Ovary (tissue), 9 donors: ENCODE measurements around the gene KRTAP5-5. TPM values are rescaled to one million over a fixed set of nuclear protein-coding genes. Genes with fewer than 3 reads are reported as not detected.

Experiments used
- DNase-seq, 5 donors: peaks; one replicate each; pipeline ENCODE4 v3.0.0-alpha.2; 2019 to 2020
- H3K27ac ChIP-seq, 2 donors: fragments of 200-600 bp; one replicate each; pipeline versions ENCODE4 v1.5.1 to v1.8.0; 2019 to 2022
- H3K27me3 ChIP-seq: fragments of 200-600 bp; one replicate; pipeline ENCODE4 v1.8.0; 2022
- H3K36me3 ChIP-seq: fragments of 200-600 bp; sonication (generic); one replicate; pipeline ENCODE4 v1.5.1; 2019
- H3K4me1 ChIP-seq: one replicate; pipeline ENCODE4 v1.8.1; 2013; ENCODE audit warnings: mild to moderate bottlenecking, moderate library complexity; ENCODE audit not compliant: insufficient read depth
- H3K4me3 ChIP-seq: fragments of 200-600 bp; sonication (generic); one replicate; pipeline ENCODE4 v1.5.1; 2017
- H3K9me3 ChIP-seq, 2 donors: fragments of 200-600 bp in 1 of 2; sonication (generic) in 1 of 2; one replicate each; pipeline versions ENCODE4 v1.5.1 to v1.8.1; 2013 to 2019; ENCODE audit warnings: mild to moderate bottlenecking in 1 of 2, moderate library complexity in 1 of 2
- EP300 ChIP-seq: sonication (generic); formaldehyde crosslinking; IDR thresholded peaks from one replicate; pipeline ENCODE4 v1.6.1; 2017; ENCODE audit warnings: antibody characterized with exemption
- POLR2A ChIP-seq: fragments of 450-650 bp; IDR thresholded peaks from one replicate; pipeline ENCODE4 v1.6.1; 2017; ENCODE audit warnings: antibody characterized with exemption, mild to moderate bottlenecking, moderate library complexity
- WGBS, 3 donors: extraction: QIAGEN DNeasy Blood & Tissue Kit in 1 of 3; methylation state at CpG; one replicate each; pipeline versions ENCODE4 v1.1.5 to v1.1.7; 2013 to 2017; 5-methylcytosine and 5-hydroxymethylcytosine counted together
- intact Hi-C, 4 donors: fragments of 100-400 bp; cut with DNase I; formaldehyde crosslinking; loops; one replicate each; pipeline versions ENCODE4 v1.11.0 to v1.15.1; 2022 to 2023
- polyA plus RNA-seq, 2 donors: library from polyadenylated mRNA; stranded (reverse); fragments of 200-250 nt in 1 of 2; fragments of 350-450 nt in 1 of 2; fragmentation: Illumina TruSeq in 1 of 2; extraction: RNeasy Lipid Tissue Mini Kit (QIAGEN cat#74804) in 1 of 2; gene quantifications; one replicate each; pipeline ENCODE4 v1.2.3, GENCODE V29; 2013 to 2014
- total RNA-seq, 7 donors: library from RNA; depleted of rRNA in 2 of 7; stranded (reverse); fragments of >200 nt in 2 of 7; fragmentation: NEBNext Ultra II Directional in 3 of 7; extraction: Animal tissue kit (Norgen Biotek cat#: 25700) in 3 of 7; gene quantifications; one replicate each; pipeline versions ENCODE4 v1.1.0 to v1.2.4, GENCODE V29; 2016 to 2023
- TF ChIP-seq, protein P1 (sequence below), 3 donors: fragments of 450-650 bp in 2 of 3; fragments of 200-600 bp in 1 of 3; IDR thresholded peaks; one replicate each; pipeline versions ENCODE4 v1.5.1 to v1.8.0; 2016 to 2022; ENCODE audit warnings: antibody characterized with exemption in 3 of 3, mild to moderate bottlenecking in 1 of 3
- donor health status: DM: no; HTN: no; CAD: no; lungs with moderate emphysema.
- donor health status: DM: no; HTN: no; CAD: no.
- donor health status: Bipolar disorder and iron deficiency.
- donor health status: DM: yes; HTN: yes; CAD: no.
- donor health status: DM: no; HTN: no; CAD: no.
- donor health status: DM: yes; HTN: yes; CAD: no.

Gene KRTAP5-5
- total and polyA plus RNA-seq, 9 donors = not detected

DNA sequence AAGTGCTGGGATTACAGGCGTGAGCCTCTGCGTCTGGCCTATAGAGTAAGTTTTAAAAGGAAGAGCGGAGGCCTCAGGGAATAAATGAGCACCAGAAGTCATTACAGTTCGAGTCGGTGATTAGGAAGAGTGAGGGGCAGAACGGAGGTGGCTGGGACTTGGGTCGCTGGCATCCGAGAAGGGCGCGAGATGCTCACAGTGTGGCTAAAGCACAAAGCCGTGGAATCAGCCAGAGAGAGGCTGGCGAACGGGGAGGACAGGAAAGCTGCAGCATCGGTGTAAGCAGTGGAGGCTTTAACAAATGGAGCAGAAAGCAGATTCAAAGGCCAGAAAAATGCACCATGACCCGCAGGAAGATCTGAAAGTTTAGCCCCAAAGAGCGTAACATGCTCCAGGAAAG lies 5.0 kb upstream of the KRTAP5-5 start:
- H3K4me3 ChIP-seq = no peak overlapping the region
- intact Hi-C loops = no loop called here
- no peak for DNase-seq
- H3K9me3 ChIP-seq = no peaks in the 10 kb centered on the region
- TF ChIP-seq, protein P1, sequence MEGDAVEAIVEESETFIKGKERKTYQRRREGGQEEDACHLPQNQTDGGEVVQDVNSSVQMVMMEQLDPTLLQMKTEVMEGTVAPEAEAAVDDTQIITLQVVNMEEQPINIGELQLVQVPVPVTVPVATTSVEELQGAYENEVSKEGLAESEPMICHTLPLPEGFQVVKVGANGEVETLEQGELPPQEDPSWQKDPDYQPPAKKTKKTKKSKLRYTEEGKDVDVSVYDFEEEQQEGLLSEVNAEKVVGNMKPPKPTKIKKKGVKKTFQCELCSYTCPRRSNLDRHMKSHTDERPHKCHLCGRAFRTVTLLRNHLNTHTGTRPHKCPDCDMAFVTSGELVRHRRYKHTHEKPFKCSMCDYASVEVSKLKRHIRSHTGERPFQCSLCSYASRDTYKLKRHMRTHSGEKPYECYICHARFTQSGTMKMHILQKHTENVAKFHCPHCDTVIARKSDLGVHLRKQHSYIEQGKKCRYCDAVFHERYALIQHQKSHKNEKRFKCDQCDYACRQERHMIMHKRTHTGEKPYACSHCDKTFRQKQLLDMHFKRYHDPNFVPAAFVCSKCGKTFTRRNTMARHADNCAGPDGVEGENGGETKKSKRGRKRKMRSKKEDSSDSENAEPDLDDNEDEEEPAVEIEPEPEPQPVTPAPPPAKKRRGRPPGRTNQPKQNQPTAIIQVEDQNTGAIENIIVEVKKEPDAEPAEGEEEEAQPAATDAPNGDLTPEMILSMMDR (IDR thresholded peaks at IDR 0.05) = no peak
- TF ChIP-seq POLR2A = no peak
- TF ChIP-seq EP300 = no peak
- H3K27me3 ChIP-seq = no peaks in the 10 kb centered on the region
- H3K27ac ChIP-seq = no peak overlapping the region
- WGBS, 3 donors = 79 to 88% (median 84%) methylated on average over 16 of the region's 16 CpGs
- H3K36me3 ChIP-seq = no peaks in the 10 kb centered on the region
- no peaks in the 10 kb centered on the region for H3K4me1 ChIP-seq

DNA sequence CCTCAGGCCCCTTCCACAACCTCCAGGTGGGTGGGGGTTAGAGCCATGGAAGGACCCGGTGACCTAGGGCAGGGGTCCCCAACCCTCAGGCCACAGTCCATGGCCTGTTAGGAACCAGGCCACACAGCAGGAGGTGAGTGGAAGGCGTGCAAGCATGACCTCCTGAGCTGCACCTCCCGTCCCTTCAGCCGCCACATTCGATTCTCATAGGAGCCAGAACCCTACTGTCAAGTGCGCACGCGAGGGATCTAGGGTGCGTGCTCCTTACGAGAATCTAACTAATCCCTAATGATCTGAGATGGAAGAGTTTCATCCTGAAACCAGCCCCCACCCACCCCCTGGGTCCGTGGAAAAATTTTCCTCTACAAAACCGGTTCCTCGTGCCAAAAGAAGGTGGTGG lies 4.0 kb upstream of the KRTAP5-5 start:
- no peak for DNase-seq
- TF ChIP-seq, protein P1 (IDR thresholded peaks at IDR 0.05) = no peak
- TF ChIP-seq POLR2A (no peak), EP300 (no peak)
- Histone ChIP-seq H3K36me3 (no peaks in the 10 kb centered on the region), H3K4me3 (no peak overlapping the region), H3K9me3 (no peaks in the 10 kb centered on the region), H3K27ac (no peak overlapping the region), H3K4me1 (no peaks in the 10 kb centered on the region), H3K27me3 (no peaks in the 10 kb centered on the region)
- intact Hi-C loops = no loop called here
- WGBS, 3 donors = 84 to 86% (median 85%) methylated on average over 13 of the region's 13 CpGs

DNA sequence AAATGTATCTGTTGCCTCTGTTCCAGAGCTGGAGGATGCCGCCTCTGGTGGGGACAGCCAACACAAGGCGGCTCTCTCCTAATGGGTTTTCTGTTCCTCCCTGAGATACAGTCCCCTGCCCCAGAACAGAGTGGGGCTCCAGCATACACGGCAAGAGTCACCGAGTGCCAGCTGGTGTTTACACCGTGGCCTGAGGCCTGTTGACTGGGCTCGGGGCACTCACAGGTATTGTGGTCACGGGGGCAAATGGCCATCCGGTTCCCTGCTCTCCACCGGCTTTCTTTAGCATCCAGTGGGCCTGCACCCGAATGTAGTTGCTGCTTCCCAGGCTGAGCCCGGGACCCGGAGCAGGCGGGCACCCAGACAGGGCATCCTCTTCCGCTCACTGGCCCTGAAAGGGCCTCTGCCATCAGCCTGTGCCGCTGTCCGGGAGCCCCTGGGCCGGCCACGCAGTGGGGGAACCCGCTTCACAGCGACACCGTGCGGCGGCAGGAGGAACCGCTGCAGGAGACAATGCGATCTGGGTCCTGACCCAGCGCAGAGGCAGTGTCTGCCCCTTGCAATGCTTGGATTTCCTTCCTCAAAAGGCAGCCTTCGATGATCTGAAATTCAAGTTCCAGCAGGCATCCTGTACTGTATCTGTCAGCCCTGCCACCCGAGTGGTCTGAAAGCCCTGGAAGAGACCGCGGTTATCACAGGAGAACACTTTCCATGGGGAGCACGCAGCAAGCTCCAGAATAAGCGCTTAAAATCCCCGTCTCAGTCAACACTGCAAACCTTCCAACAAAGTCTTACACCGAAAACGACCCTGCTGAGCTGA lies 859 bp upstream of the KRTAP5-5 start:
- H3K27me3 ChIP-seq = no peaks in the 10 kb centered on the region
- H3K4me1 ChIP-seq = no peaks in the 10 kb centered on the region
- 27 to 41% (median 35%) methylated on average over 28 to 35 of the region's 35 CpGs for WGBS, 3 donors
- TF ChIP-seq, protein P1 (IDR thresholded peaks at IDR 0.05) = no peak
- no peak for TF ChIP-seq POLR2A
- no peaks in the 10 kb centered on the region for H3K9me3 ChIP-seq
- no peaks in the 10 kb centered on the region for H3K36me3 ChIP-seq
- intact Hi-C loops = no loop called here
- H3K27ac ChIP-seq = no peak overlapping the region
- no peak overlapping the region for H3K4me3 ChIP-seq
- DNase-seq = peak in 1 of 5 donors; percentile 52

DNA sequence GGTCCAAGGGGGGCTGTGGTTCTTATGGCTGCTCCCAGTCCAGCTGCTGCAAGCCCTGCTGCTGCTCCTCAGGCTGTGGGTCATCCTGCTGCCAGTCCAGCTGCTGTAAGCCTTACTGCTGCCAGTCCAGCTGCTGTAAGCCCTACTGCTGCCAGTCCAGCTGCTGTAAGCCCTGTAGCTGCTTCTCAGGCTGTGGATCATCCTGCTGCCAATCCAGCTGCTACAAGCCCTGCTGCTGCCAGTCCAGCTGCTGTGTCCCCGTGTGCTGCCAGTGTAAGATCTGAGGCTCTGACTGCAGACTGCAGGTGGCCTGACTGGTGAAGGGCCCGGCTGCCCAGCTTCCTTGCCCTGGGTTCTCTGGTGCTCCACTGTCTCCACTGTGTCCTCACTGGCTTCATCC lies 696 bp downstream of the KRTAP5-5 start:
- DNase-seq = no peak
- H3K27me3 ChIP-seq = no peaks in the 10 kb centered on the region
- 37 to 51% (median 49%) methylated on average over 2 of the region's 2 CpGs for WGBS, 3 donors
- intact Hi-C loops = no loop called here
- H3K27ac ChIP-seq = no peak overlapping the region
- H3K4me3 ChIP-seq = no peak overlapping the region
- TF ChIP-seq POLR2A = no peak
- no peak for TF ChIP-seq EP300
- TF ChIP-seq, protein P1 (IDR thresholded peaks at IDR 0.05) = no peak
- H3K9me3 ChIP-seq = no peaks in the 10 kb centered on the region
- no peaks in the 10 kb centered on the region for H3K4me1 ChIP-seq
- no peaks in the 10 kb centered on the region for H3K36me3 ChIP-seq
